Activated CD8-positive, alpha-beta memory T cell treated with anti-CD3 and anti-CD28 coated beads, Interleukin-2, amount 50 U/mL, for 4 hours (primary cell): Measurements from ENCODE around the gene PANK3.
"Not testable (repeated sequence)": the region's sequence is repeated elsewhere in the genome, so short reads cannot be mapped to it uniquely, and the experiment has no call there.

Source experiments
- DNase-seq: peaks from one replicate; pipeline ENCODE4 v3.0.0-alpha.2; 2020

Gene PANK3

GRCh38 chr5:168591302-168592013, 12.3 kb upstream of the PANK3 start:
- no peak for DNase-seq

- DNase-seq, result no peak
Measured at GRCh38 chr5:168590666-168591065, 11.5 kb upstream of the PANK3 start.

GRCh38 chr5:168587987-168588386, 8.8 kb upstream of the PANK3 start:
- no peak for DNase-seq

DNA sequence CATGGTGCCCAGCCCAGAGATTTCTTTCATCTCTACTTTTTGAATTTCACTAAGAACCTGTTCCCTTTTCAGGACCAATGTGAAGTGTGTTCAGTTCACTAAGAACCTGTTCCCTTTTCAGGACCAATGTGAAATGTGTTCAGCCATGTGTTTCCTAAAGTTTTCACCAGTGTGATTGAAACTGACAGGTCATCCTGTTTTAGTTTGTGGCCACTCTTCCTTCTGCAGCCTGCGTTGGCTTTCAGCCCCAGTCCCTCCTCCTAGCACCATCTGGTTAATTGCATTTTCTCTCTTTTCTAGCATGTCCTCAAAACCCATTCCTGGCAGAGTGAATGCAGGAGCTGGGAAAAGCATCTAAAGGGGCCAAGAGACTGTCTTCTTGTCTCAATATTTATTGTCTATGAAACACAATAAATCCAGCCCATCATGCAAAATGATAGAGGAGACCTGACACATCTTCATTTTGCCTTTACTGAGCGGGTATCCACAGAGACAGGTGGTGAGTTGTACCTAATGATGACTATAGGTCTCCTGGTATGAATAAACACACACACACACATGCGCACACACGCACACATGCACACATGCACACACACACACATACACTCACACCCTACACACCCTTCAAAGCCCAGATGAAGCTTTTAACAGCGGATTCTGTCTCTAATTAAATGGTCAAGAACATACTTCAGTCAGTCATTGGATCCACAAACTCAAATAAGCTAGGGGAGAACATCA, 6.1 kb upstream of the PANK3 start:
- DNase-seq, result no peak

GRCh38 chr5:168583742-168584482, 4.7 kb upstream of the PANK3 start:
- no peak for DNase-seq

DNA sequence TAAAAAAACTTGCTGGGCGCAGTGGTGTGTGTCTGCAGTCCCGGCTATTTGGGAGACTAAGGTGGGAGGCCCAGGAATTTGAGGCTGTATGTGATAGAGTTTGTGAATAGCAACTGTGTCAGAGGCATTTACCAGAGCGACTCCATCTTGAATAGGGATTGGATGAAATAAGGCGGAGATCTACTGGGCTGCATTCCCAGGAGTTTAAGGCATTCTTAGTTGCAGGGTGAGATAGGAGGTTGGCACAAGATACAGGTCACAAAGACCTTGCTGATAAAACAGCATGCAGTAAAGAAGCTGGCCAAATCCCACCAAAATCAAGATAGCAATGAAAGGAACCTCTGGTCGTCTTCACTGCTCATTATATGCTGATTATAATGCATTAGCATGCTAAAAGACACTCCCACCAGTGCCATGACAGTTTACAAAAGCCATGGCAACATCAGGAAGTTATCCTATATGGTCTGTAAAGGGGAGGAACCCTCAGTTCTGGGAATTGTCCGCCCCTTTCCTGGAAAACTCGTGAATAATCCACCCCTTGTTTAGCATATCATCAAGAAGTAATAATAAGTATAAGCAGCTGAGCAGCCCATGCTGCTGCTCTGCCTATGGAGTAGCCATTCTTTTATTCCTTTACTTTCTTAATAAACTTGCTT, 1.8 kb upstream of the PANK3 start:
- not testable (repeated sequence) for DNase-seq

DNA sequence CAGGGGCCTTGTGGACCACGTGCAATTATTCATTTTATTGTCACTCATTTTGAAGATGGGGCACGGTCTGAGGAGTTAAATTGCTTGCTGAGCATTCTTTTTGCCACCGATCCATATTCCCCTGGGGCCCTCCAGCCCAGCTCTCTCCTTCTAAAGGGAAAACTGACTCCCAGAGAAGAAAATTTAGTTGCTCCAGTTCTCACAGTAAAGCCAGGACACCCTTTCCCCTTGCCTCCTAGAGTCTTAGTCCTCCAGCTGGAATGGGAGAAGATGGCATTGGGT, 1.0 kb upstream of the PANK3 start:
- no peak for DNase-seq

- peak; percentile 97 for DNase-seq
Measured at GRCh38 chr5:168579488-168580226, 489 bp upstream of the PANK3 start.

DNA sequence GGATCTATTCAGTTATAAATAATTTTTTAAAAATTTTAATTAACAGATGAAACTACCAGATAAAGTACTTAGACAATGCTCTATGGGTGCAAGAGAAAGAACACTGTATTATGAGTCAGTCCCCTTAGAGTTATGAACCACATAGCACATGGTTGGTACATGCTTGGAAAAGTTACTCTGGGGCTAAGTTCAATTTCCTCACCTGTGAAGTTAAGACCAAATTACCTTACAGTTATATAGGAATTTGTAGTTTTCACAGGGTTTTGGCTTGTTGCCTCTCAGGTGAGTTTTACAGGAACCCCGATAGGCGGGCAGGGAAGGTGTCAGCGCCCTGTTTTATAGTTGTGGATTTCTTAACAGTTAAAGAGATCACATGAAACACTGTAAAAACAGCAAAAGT, 1.2 kb downstream of the PANK3 start:
- DNase-seq, result no peak

DNA sequence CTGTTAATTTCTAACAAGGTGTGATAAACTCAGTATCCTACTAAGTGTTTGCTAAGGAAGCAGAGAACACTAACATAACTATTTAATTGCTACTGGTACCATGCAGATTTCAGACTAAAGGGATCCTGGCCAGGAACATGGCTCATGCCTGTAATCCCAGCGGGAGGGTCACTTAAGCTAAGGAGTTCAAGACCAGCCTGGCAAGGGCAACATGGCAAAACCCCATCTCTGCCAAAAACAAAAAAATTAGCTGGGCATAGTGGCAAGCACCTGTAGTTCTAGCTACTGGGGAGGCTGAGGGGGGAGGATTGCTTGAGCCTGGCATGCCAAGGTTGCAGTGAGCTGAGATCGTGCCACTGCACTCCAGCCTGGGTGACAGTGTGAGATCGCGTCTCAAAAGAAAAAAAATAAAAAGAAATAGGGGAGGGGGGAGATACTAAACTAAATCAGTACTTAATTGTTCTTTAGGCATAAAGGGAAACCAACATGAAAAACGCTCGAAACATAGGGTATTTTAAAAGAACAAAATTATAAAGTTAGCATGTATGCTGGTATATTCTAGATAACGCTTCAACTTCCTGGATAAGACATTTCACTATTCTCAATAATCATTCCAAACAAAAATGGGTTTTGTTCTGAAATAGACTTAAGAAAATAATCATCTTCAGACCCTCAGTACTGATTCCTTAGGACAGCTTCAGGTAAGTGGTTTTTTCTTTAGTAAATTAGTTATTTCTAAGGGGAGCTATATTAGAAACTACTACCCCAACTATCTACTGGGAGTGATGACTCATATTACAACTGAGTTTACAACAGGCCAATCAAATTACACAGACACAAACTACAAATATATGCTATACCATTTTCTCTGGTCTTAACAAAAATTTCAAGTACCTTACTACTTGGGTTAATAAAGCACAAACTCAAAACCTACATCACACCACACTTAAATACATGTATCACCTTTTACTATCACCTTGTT, 3.5 kb downstream of the PANK3 start:
- no peak for DNase-seq

- not testable (repeated sequence) for DNase-seq
Measured at GRCh38 chr5:168574156-168574555, 5.0 kb downstream of the PANK3 start.

DNA sequence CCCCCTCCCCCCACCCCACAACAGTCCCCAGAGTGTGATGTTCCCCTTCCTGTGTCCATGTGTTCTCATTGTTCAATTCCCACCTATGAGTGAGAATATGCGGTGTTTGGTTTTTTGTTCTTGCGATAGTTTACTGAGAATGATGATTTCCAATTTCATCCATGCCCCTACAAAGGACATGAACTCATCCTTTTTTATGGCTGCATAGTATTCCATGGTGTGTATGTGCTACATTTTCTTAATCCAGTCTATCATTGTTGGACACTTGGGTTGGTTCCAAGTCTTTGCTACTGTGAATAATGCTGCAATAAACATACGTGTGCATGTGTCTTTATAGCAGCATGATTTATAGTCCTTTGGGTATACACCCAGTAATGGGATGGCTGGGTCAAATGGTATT, 5.5 kb downstream of the PANK3 start:
- DNase-seq, result not testable (repeated sequence)

- DNase-seq, result no peak
Measured at GRCh38 chr5:168570490-168571328, 8.5 kb downstream of the PANK3 start.

- DNase-seq, result no peak
Measured at GRCh38 chr5:168568738-168569137, 10.4 kb downstream of the PANK3 start.

GRCh38 chr5:168563959-168564358, 15.2 kb downstream of the PANK3 start:
- no peak for DNase-seq

GRCh38 chr5:168562279-168562678, 16.9 kb downstream of the PANK3 start:
- no peak for DNase-seq

GRCh38 chr5:168557389-168557788, 21.8 kb downstream of the PANK3 start:
- DNase-seq, result no peak

- no peak for DNase-seq
Measured at GRCh38 chr5:168553377-168554130, 25.6 kb downstream of the PANK3 start.

DNA sequence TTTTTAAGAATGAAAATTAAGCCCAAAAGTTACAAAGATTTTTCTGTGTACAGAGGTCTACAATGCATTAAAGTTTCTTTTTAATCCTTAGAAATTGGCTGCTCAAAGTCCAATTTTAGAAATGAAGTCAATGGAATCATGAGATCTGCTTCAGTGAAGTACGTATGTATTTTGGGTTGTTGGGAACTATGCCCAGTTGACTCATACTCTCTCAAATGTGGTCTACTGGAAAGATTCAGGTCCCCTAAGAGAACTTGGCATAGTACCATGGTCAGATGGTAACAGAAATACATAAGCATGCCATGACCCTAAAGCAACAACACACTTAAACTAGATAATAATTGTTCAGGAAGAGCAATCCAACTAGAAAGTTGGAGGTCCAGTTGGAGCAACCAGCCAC, 27.0 kb downstream of the PANK3 start:
- no peak for DNase-seq

DNA sequence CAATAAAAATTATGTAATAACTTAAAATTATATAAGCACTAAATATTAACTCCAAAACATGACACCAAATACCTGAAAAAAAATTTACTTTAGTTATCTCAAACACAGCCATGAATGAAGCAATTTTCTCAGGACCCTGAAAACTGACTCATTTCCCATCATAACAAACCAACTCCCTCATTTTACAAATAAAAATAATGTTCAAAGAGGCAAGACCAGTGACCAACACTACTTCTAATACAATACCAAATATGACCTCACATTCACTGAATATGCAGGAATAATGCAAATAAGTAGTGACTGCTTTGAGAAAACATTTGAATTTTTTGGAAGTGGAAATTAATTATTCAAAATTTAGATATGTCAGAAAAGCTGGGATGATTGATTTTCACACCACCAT, 28.5 kb downstream of the PANK3 start:
- DNase-seq, result no peak
